Nephron progenitor cell (in vitro differentiated cells): ENCODE results near the gene DNAI2.
"Not testable (repeated sequence)": the region's sequence is repeated elsewhere in the genome, so short reads cannot be mapped to it uniquely, and the experiment has no call there.

Experiments used
- DNase-seq: peaks from one replicate; pipeline ENCODE4 v3.0.0; 2021
- H3K27ac Mint-ChIP-seq: 2 replicates; pipeline ENCODE4 v1.8.0; 2021; ENCODE audit warnings: mild to moderate bottlenecking, moderate library complexity, mixed read lengths
- H3K27me3 Mint-ChIP-seq: 2 replicates; pipeline ENCODE4 v1.8.0; 2021; ENCODE audit warnings: mild to moderate bottlenecking, low read depth, mixed read lengths; ENCODE audit not compliant: poor library complexity
- H3K36me3 Mint-ChIP-seq: 2 replicates; pipeline ENCODE4 v1.8.0; 2021; ENCODE audit warnings: low read depth, mixed read lengths
- H3K4me1 Mint-ChIP-seq: 2 replicates; pipeline ENCODE4 v1.8.0; 2021; ENCODE audit warnings: mixed read lengths
- H3K4me3 Mint-ChIP-seq: 2 replicates; pipeline ENCODE4 v1.8.0; 2021; ENCODE audit warnings: mild to moderate bottlenecking, moderate library complexity, mixed read lengths
- H3K9me3 Mint-ChIP-seq: 2 replicates; pipeline ENCODE4 v1.8.0; 2021; ENCODE audit warnings: mild to moderate bottlenecking, moderate library complexity, mixed read lengths
- CTCF ChIP-seq: fragments of 200-600 bp; sonication (generic); IDR thresholded peaks from 2 replicates; pipeline ENCODE4 v1.5.0; 2021; ENCODE audit warnings: antibody characterized with exemption

DNAI2 gene

GRCh38 chr17:74280093-74280513, 6.1 kb downstream of the DNAI2 start:
- no peak overlapping the region for H3K27ac Mint-ChIP-seq
- DNase-seq, result no peak
- peaks cover 30% of the 10 kb centered on the region for H3K27me3 Mint-ChIP-seq
- TF ChIP-seq CTCF, result no peak
- H3K36me3 Mint-ChIP-seq, result no peaks in the 10 kb centered on the region
- H3K4me3 Mint-ChIP-seq, result no peak overlapping the region
- H3K9me3 Mint-ChIP-seq, result no peaks in the 10 kb centered on the region
- H3K4me1 Mint-ChIP-seq, result peaks cover 30% of the 10 kb centered on the region

DNA sequence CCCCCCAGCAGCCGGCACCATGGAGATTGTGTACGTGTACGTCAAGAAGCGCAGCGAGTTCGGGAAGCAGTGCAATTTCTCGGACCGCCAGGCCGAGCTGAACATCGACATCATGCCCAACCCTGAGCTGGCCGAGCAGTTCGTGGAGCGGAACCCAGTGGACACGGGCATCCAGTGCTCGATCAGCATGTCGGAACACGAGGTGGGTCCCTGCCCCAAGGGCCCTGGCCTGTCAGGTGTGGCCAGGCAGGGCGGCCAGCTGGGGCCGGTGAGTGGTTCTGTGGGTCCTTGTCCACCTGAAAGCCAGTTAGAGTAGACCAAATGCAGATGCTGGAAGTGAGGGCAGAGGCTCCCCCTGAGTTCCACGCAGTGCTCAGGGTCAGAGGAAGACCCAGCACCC, 7.8 kb downstream of the DNAI2 start:
- DNase-seq, result no peak
- Mint-ChIP-seq H3K4me3 (no peak overlapping the region), H3K4me1 (peaks cover 14% of the 10 kb centered on the region), H3K27ac (no peak overlapping the region), H3K36me3 (no peaks in the 10 kb centered on the region), H3K27me3 (peaks cover 26% of the 10 kb centered on the region), H3K9me3 (no peaks in the 10 kb centered on the region)
- TF ChIP-seq CTCF, result no peak

- H3K9me3 Mint-ChIP-seq, DNase-seq, H3K27ac Mint-ChIP-seq, H3K4me3 Mint-ChIP-seq, H3K36me3 Mint-ChIP-seq: not testable (repeated sequence)
- H3K4me1 Mint-ChIP-seq, result peaks cover 11% of the 10 kb centered on the region
- peaks cover 26% of the 10 kb centered on the region for H3K27me3 Mint-ChIP-seq
Observed at GRCh38 chr17:74282274-74282586, 8.2 kb downstream of the DNAI2 start.

GRCh38 chr17:74282587-74283370, 8.7 kb downstream of the DNAI2 start:
- H3K9me3 Mint-ChIP-seq, result no peaks in the 10 kb centered on the region
- no peak for DNase-seq
- no peak overlapping the region for H3K4me3 Mint-ChIP-seq
- H3K4me1 Mint-ChIP-seq, result peaks cover 11% of the 10 kb centered on the region
- H3K27me3 Mint-ChIP-seq, result peaks cover 26% of the 10 kb centered on the region
- no peaks in the 10 kb centered on the region for H3K36me3 Mint-ChIP-seq
- TF ChIP-seq CTCF, result no peak
- H3K27ac Mint-ChIP-seq, result no peak overlapping the region

DNA sequence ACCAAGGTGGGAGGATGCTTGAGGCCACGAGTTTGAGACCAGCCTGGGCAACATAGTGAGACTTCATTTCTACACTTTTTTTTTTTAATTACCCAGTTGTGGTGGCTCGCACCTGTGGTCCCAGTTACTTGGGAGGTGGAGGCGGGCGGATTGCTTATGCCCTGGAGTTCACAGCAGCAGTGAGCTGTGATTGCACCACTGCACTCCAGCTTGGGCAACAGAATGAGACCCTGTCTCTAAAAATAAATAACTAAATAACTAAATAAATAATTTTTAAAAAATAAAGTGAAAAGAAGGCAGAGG, 9.3 kb downstream of the DNAI2 start:
- no peak for DNase-seq
- TF ChIP-seq CTCF, result no peak
- Mint-ChIP-seq H3K4me3 (no peak overlapping the region), H3K27ac (no peak overlapping the region), H3K27me3 (peaks cover 28% of the 10 kb centered on the region), H3K4me1 (peaks cover 11% of the 10 kb centered on the region), H3K36me3 (no peaks in the 10 kb centered on the region), H3K9me3 (no peaks in the 10 kb centered on the region)

GRCh38 chr17:74287031-74287602, 13.1 kb downstream of the DNAI2 start:
- Mint-ChIP-seq H3K4me1 (peaks cover 12% of the 10 kb centered on the region), H3K4me3 (no peak overlapping the region), H3K27me3 (peaks cover 38% of the 10 kb centered on the region), H3K36me3 (no peaks in the 10 kb centered on the region), H3K27ac (no peak overlapping the region), H3K9me3 (no peaks in the 10 kb centered on the region)
- no peak for DNase-seq
- TF ChIP-seq CTCF, result no peak
